Measurements from ENCODE around the gene NSUN6. TPM values are rescaled to one million over a fixed set of nuclear protein-coding genes. Genes with fewer than 3 reads are reported as not detected.

NSUN6 gene
- total RNA-seq, 1 donor from 2014 or later: 6.6 TPM

GRCh38 chr10:18681366-18681765, 30.0 kb upstream of the NSUN6 start:
- DNase-seq (ENCODE audit: low read depth): no peak
- H3K36me3 ChIP-seq (ENCODE audit: control insufficient read depth, insufficient read depth, low read length): no peaks in the 10 kb centered on the region

GRCh38 chr10:18680754-18681153, 29.4 kb upstream of the NSUN6 start:
- DNase-seq (ENCODE audit: low read depth): no peak
- no peak for TF ChIP-seq CTCF (IDR thresholded peaks at IDR 0.05; ENCODE audit: insufficient read depth, low read length, poor library complexity, severe bottlenecking)

More at GRCh38 chr10:18681366-18681765, 30.0 kb upstream of the NSUN6 start:
- no peak for TF ChIP-seq CTCF (IDR thresholded peaks at IDR 0.05; ENCODE audit: insufficient read depth, low read length, poor library complexity, severe bottlenecking)
- Histone ChIP-seq H3K4me3 (ENCODE audit: low read depth, low read length) (no peak overlapping the region), H3K27me3 (ENCODE audit: control insufficient read depth, insufficient read depth, low read length) (no peaks in the 10 kb centered on the region)

GRCh38 chr10:18675086-18675801, 23.9 kb upstream of the NSUN6 start:
- TF ChIP-seq CTCF (IDR thresholded peaks at IDR 0.05; ENCODE audit: insufficient read depth, low read length, poor library complexity, severe bottlenecking): no peak
- H3K36me3 ChIP-seq (ENCODE audit: control insufficient read depth, insufficient read depth, low read length): no peaks in the 10 kb centered on the region
- no peaks in the 10 kb centered on the region for H3K27me3 ChIP-seq (ENCODE audit: control insufficient read depth, insufficient read depth, low read length)

More at GRCh38 chr10:18680754-18681153, 29.4 kb upstream of the NSUN6 start:
- no peaks in the 10 kb centered on the region for H3K27me3 ChIP-seq (ENCODE audit: control insufficient read depth, insufficient read depth, low read length)
- no peaks in the 10 kb centered on the region for H3K36me3 ChIP-seq (ENCODE audit: control insufficient read depth, insufficient read depth, low read length)
- no peak overlapping the region for H3K4me3 ChIP-seq (ENCODE audit: low read depth, low read length)

GRCh38 chr10:18668026-18668425, 16.6 kb upstream of the NSUN6 start:
- TF ChIP-seq CTCF (IDR thresholded peaks at IDR 0.05; ENCODE audit: insufficient read depth, low read length, poor library complexity, severe bottlenecking): no peak
- no peak for DNase-seq (ENCODE audit: low read depth)
- Histone ChIP-seq H3K36me3 (ENCODE audit: control insufficient read depth, insufficient read depth, low read length) (no peaks in the 10 kb centered on the region), H3K4me3 (ENCODE audit: low read depth, low read length) (no peak overlapping the region), H3K27me3 (ENCODE audit: control insufficient read depth, insufficient read depth, low read length) (no peaks in the 10 kb centered on the region)

More at GRCh38 chr10:18675086-18675801, 23.9 kb upstream of the NSUN6 start:
- no peak overlapping the region for H3K4me3 ChIP-seq (ENCODE audit: low read depth, low read length)
- no peak for DNase-seq (ENCODE audit: low read depth)

GRCh38 chr10:18666810-18667209, 15.4 kb upstream of the NSUN6 start:
- Histone ChIP-seq H3K4me3 (ENCODE audit: low read depth, low read length) (no peak overlapping the region), H3K36me3 (ENCODE audit: control insufficient read depth, insufficient read depth, low read length) (no peaks in the 10 kb centered on the region), H3K27me3 (ENCODE audit: control insufficient read depth, insufficient read depth, low read length) (no peaks in the 10 kb centered on the region)
- TF ChIP-seq CTCF (IDR thresholded peaks at IDR 0.05; ENCODE audit: insufficient read depth, low read length, poor library complexity, severe bottlenecking): no peak
- DNase-seq (ENCODE audit: low read depth): no peak

All from kidney epithelial cell (primary cell).